ENCODE data around the gene RAB26.

RAB26 gene

GRCh38 chr16:2173366-2173765, 24.9 kb downstream of the RAB26 start:
- Mint-ChIP-seq H3K4me1 (no peaks in the 10 kb centered on the region), H3K4me3 (no peak overlapping the region), H3K9me3 (no peaks in the 10 kb centered on the region), H3K27ac (no peak overlapping the region), H3K36me3 (peaks cover 26% of the 10 kb centered on the region)
- no peak for ATAC-seq
- no peak for DNase-seq (ENCODE audit: low spot score in 2 of 2)

GRCh38 chr16:2173916-2174315, 25.5 kb downstream of the RAB26 start:
- no peak for DNase-seq (ENCODE audit: low spot score in 2 of 2)
- Mint-ChIP-seq H3K4me3 (no peak overlapping the region), H3K27ac (no peak overlapping the region), H3K9me3 (no peaks in the 10 kb centered on the region), H3K36me3 (peaks cover 26% of the 10 kb centered on the region), H3K4me1 (no peaks in the 10 kb centered on the region)
- no peak for ATAC-seq

GRCh38 chr16:2174396-2175131, 26.1 kb downstream of the RAB26 start:
- no peak for ATAC-seq
- Mint-ChIP-seq H3K27ac (peak overlapping the region; percentile 69), H3K36me3 (peaks cover 26% of the 10 kb centered on the region), H3K4me3 (no peak overlapping the region), H3K4me1 (no peaks in the 10 kb centered on the region), H3K9me3 (no peaks in the 10 kb centered on the region)
- DNase-seq (ENCODE audit: low spot score in 2 of 2): no peak

- no peaks in the 10 kb centered on the region for H3K9me3 Mint-ChIP-seq
- peak overlapping the region; percentile 69 for H3K27ac Mint-ChIP-seq
- no peak for ATAC-seq
- no peaks in the 10 kb centered on the region for H3K4me1 Mint-ChIP-seq
- no peak for DNase-seq (ENCODE audit: low spot score in 2 of 2)
- no peak overlapping the region for H3K4me3 Mint-ChIP-seq
- peaks cover 26% of the 10 kb centered on the region for H3K36me3 Mint-ChIP-seq
Measured at GRCh38 chr16:2175454-2175853, 27.0 kb downstream of the RAB26 start.

GRCh38 chr16:2176047-2176446, 27.6 kb downstream of the RAB26 start:
- H3K36me3 Mint-ChIP-seq: peaks cover 26% of the 10 kb centered on the region
- H3K4me3 Mint-ChIP-seq: no peak overlapping the region
- H3K4me1 Mint-ChIP-seq: no peaks in the 10 kb centered on the region
- no peaks in the 10 kb centered on the region for H3K9me3 Mint-ChIP-seq
- no peak overlapping the region for H3K27ac Mint-ChIP-seq
- DNase-seq (ENCODE audit: low spot score in 2 of 2): no peak
- ATAC-seq: no peak

- no peaks in the 10 kb centered on the region for H3K9me3 Mint-ChIP-seq
- H3K36me3 Mint-ChIP-seq: peaks cover 26% of the 10 kb centered on the region
- peaks cover 2% of the 10 kb centered on the region for H3K4me1 Mint-ChIP-seq
- no peak overlapping the region for H3K4me3 Mint-ChIP-seq
- no peak overlapping the region for H3K27ac Mint-ChIP-seq
- no peak for DNase-seq (ENCODE audit: low spot score in 2 of 2)
- ATAC-seq: no peak
Measured at GRCh38 chr16:2177101-2177500, 28.7 kb downstream of the RAB26 start.

GRCh38 chr16:2177561-2177960, 29.1 kb downstream of the RAB26 start:
- Mint-ChIP-seq H3K9me3 (no peaks in the 10 kb centered on the region), H3K27ac (no peak overlapping the region), H3K4me3 (no peak overlapping the region), H3K36me3 (peaks cover 26% of the 10 kb centered on the region), H3K4me1 (peaks cover 6% of the 10 kb centered on the region)
- DNase-seq (ENCODE audit: low spot score in 2 of 2) (no peak), ATAC-seq (no peak)

GRCh38 chr16:2178321-2179106, 30.1 kb downstream of the RAB26 start:
- peak in 1 of 2 donors; percentile 29 for DNase-seq (ENCODE audit: low spot score in 2 of 2)

GRCh38 chr16:2179107-2179501, 30.7 kb downstream of the RAB26 start:
- no peak for DNase-seq (ENCODE audit: low spot score in 2 of 2)
- Mint-ChIP-seq H3K36me3 (peaks cover 22% of the 10 kb centered on the region), H3K9me3 (no peaks in the 10 kb centered on the region), H3K4me1 (peaks cover 6% of the 10 kb centered on the region), H3K4me3 (no peak overlapping the region), H3K27ac (no peak overlapping the region)
- ATAC-seq: no peak

More at GRCh38 chr16:2178321-2179106, 30.1 kb downstream of the RAB26 start:
- ATAC-seq: peak; percentile 31
- Mint-ChIP-seq H3K4me1 (peaks cover 6% of the 10 kb centered on the region), H3K9me3 (no peaks in the 10 kb centered on the region), H3K27ac (no peak overlapping the region), H3K4me3 (no peak overlapping the region), H3K36me3 (peaks cover 26% of the 10 kb centered on the region)

- no peak overlapping the region for H3K4me3 Mint-ChIP-seq
- H3K9me3 Mint-ChIP-seq: no peaks in the 10 kb centered on the region
- ATAC-seq: no peak
- no peak overlapping the region for H3K27ac Mint-ChIP-seq
- DNase-seq (ENCODE audit: low spot score in 2 of 2): no peak
- H3K4me1 Mint-ChIP-seq: peaks cover 6% of the 10 kb centered on the region
- peaks cover 23% of the 10 kb centered on the region for H3K36me3 Mint-ChIP-seq
Measured at GRCh38 chr16:2179576-2179975, 31.2 kb downstream of the RAB26 start.

- H3K4me3 Mint-ChIP-seq: no peak overlapping the region
- peaks cover 24% of the 10 kb centered on the region for H3K36me3 Mint-ChIP-seq
- DNase-seq (ENCODE audit: low spot score in 2 of 2) (no peak), ATAC-seq (no peak)
- no peaks in the 10 kb centered on the region for H3K9me3 Mint-ChIP-seq
- peaks cover 6% of the 10 kb centered on the region for H3K4me1 Mint-ChIP-seq
- H3K27ac Mint-ChIP-seq: no peak overlapping the region
Measured at GRCh38 chr16:2180461-2180860, 32.0 kb downstream of the RAB26 start.

- no peaks in the 10 kb centered on the region for H3K9me3 Mint-ChIP-seq
- no peak overlapping the region for H3K4me3 Mint-ChIP-seq
- H3K27ac Mint-ChIP-seq: no peak overlapping the region
- ATAC-seq: no peak
- H3K36me3 Mint-ChIP-seq: peaks cover 18% of the 10 kb centered on the region
- peaks cover 6% of the 10 kb centered on the region for H3K4me1 Mint-ChIP-seq
- DNase-seq (ENCODE audit: low spot score in 2 of 2): no peak
Measured at GRCh38 chr16:2180962-2181923, 32.8 kb downstream of the RAB26 start.

- Mint-ChIP-seq H3K27ac (no peak overlapping the region), H3K4me1 (peaks cover 6% of the 10 kb centered on the region), H3K36me3 (peaks cover 13% of the 10 kb centered on the region), H3K9me3 (no peaks in the 10 kb centered on the region), H3K4me3 (no peak overlapping the region)
- DNase-seq (ENCODE audit: low spot score in 2 of 2) (no peak), ATAC-seq (no peak)
Measured at GRCh38 chr16:2181952-2182351, 33.5 kb downstream of the RAB26 start.

GRCh38 chr16:2183671-2184070, 35.2 kb downstream of the RAB26 start:
- Mint-ChIP-seq H3K4me1 (peaks cover 6% of the 10 kb centered on the region), H3K27ac (no peak overlapping the region), H3K9me3 (no peaks in the 10 kb centered on the region), H3K4me3 (no peak overlapping the region), H3K36me3 (peaks cover 6% of the 10 kb centered on the region)
- no peak for DNase-seq (ENCODE audit: low spot score in 2 of 2)
- no peak for ATAC-seq

GRCh38 chr16:2184346-2184745, 35.9 kb downstream of the RAB26 start:
- no peak overlapping the region for H3K4me3 Mint-ChIP-seq
- no peaks in the 10 kb centered on the region for H3K9me3 Mint-ChIP-seq
- peaks cover 6% of the 10 kb centered on the region for H3K4me1 Mint-ChIP-seq
- DNase-seq (ENCODE audit: low spot score in 2 of 2) (no peak), ATAC-seq (no peak)
- H3K27ac Mint-ChIP-seq: no peak overlapping the region
- peaks cover 6% of the 10 kb centered on the region for H3K36me3 Mint-ChIP-seq
